HG02588 (cell line): ENCODE results near the gene CRK.
A peak's percentile ranks its signal among the peaks of the same experiment; 100 is the strongest.

ENCODE experiments used
- ATAC-seq: cut with Tn5 transposase; IDR thresholded peaks from one replicate; pipeline ENCODE4 v1.9.1; 2021; ENCODE audit warnings: mild to moderate bottlenecking, moderate library complexity; ENCODE audit not compliant: unreplicated experiment

Gene CRK

DNA sequence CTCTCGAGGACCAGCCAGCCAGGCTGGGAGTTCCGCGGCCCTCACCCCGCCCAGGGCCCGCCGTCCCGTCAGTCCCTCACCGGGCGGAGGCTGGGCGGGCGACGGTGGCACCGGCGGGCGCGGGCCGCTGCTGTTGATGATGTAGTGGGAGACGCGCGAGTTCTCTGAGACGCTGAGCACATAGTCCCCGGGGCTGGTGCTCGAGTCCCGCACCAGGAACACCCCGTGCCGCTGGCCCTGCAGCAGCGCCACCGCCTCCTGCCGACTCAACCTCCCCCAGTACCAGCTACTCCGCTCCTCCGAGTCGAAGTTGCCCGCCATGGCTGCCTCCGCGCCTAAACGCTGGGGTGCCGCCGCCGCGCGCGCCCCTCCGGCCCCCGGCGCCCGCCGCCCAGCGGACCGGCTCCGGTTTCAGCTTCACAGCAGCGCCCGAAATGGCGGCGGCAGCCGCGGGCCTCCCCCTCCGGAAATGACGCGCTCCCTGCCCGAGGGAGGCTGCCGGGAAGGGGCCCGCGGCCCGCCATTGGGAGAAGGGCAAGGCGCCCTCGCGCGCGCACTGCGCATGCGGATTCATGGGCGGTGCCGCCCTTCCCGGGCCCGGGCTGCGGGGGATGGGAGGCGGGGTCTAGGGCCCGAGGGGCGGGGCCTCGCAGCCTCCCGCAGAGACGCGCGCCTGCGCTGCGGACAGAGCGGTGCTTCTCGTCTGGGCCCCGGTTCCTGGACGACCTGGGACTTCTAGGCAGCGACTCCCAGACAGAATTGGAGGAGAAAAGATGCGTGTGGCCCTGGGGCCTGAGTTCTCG, at the start of gene CRK:
CRK (minus strand) TSS at position 436 of the 803 bp plus-strand sequence; CDS start at position 321, 115 bp downstream.
- ATAC-seq, result peak; percentile 76

DNA sequence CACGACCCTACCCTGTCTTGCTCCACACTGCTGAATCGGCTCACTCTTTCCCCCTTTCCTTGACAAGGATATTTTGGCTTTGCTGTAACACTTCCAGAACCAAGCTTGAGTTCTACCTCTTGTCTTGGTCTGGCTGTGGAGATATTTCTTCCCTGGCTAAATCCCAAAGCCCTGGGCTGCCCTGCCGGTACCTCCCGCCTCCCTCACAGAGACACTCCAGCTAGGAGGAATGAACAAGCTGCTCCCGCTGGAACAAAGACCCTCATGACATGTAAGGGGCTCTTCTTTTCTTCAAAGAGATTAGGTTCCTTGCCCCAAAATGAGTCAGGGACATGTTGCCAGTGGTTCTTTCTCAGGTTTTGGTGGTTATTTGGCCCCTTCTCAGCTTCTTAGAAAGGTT, 49.6 kb upstream of the CRK start:
- ATAC-seq, result no peak

DNA sequence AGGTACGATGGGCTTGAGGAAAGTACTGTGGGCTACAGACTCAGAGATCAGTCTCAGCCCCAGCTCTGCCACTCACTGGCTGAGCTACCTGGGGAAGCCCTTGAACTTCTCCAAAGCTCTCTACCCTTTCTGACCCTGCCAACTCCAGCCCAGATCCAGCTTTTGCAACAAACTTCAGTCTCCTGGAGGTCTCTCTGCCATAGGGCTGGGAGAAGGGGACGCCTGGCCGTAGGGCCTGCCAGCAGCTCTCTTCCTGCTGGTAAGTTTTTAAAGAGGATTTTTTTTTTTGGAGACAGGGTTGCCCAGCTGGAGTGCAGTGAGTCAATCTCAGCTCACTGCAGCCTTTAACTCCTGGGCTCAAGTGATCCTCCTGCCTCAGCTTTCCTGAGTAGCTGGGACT, 48.8 kb upstream of the CRK start:
- no peak for ATAC-seq

DNA sequence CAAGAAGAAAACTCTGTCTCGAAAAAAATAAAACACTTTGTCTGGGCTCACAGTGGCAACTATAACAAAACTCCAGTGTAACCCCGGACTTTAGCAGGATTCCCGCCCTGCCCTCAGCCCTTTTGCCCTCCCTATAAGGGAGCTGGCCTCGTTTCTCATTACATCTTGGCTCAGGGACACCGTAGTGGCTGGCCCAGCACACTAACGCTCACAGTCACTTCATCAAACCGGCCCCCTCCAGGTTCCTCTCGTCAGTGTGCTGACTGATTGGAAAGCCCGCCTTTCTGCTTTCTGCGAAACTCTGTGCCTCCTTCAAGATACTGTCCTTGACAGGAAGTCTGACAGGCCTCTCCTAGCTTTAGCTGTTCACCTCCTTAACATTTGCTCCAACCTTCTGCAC, 47.7 kb upstream of the CRK start:
- ATAC-seq, result no peak

DNA sequence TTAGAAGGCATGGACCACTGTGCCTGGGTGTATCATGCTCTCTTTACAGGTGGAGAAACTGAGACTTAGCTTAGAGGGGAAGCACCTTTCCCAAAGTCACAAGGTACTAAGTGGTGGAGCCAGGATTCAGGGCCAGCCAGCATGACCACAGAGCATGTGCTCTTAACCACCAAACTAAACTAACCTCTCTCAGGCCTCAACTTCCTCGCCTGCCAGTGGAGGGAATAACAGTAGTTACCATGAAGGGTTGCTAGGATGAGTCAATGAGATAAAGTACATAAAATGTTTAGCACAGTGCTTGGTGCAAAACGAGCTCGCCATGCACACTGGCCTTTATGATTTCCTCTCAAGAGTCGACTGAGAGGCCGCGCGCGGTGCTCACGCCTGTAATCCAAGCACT, 42.8 kb upstream of the CRK start:
- no peak for ATAC-seq

DNA sequence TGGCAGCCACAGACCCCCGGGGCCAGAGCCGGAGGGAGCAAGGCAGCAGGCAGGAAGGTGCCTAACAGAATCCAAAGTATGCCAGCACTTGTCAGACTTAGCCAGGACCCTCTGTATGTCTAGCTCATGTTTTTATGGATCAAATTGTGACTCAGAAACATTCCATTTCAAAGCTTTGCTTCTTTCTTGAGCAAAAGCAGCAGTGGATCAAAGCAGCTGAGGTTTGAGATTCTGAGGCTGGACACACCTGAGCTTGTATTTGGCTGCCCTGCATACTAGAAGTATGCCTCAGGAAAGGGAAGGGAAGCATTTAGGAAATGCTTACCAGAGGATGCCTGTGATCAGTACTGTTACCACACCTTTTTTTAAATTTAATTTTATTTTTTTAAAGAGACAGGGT, 42.2 kb upstream of the CRK start:
- ATAC-seq, result no peak

DNA sequence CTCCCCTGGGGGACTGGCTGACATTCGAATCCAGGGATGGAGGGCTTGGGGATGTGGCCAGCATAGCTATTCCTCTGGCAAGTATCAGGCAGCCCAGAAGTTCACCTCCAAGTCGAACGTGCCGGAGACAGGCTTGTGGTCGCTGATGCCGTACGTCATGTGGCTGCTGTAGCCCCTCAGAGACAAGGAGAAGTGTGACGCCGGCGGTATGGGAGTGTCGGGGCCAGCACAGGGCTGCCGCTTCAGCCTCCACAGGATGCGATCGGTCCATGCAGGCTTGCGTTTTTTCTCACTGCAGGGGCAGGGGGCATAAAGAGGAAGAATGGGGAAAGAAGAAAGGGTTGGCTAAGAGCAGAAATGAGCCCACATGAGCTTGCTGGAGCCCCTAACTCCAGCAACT, 41.8 kb upstream of the CRK start:
- no peak for ATAC-seq

DNA sequence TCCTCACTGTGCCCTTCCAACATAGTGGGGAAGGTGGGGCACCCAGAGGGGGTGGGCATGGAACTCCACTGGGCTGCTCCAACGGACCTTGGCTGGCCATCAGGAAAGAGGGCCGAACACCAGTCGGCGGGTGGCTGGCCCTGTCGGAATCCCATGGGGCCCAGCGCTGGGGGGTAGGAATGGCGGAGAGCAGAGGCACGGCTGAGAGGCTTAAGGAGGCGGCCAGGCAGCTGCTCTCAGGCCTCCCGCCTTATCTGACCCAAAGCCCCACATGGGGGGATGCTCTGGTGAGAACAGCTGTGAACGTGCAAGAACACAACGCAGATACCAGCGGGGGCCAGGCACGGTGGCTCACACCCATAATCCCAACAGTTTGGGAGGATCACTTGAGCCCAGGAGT, 40.8 kb upstream of the CRK start:
- no peak for ATAC-seq

DNA sequence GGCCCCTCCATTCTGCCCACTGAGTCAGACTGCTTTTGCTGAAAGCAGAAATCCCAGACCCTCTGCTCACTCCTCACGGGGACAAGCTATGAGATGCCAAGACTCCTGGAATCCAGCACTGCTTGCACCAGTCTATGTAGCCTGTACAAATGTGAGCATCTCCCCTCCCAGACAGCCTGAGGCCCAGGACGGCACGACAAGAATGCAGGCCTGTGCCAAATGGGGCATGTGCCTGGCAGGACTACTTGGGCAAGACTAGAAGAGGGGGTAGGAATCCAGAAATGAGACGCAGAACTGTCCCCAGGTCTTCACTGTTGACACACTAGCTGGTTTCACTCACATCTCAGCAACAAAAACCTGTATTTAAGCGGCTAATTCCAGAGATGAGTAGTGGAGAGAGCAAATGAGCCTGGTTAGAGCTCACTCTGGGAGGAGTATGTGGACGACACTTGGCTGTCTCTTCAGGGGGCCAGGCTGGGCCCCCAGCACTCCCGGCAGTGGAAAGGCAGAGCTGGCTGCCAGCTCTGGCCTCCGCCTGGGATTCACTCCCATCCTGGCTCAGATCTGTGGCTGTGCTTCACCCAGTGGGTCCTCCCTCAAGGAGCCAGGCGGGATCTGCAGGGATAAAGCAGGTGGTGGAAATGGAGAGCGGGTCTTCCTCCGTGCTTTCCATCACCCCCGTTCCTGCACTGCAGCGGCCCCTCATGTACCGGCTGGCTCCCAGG, 39.4 kb upstream of the CRK start:
- ATAC-seq, result no peak

DNA sequence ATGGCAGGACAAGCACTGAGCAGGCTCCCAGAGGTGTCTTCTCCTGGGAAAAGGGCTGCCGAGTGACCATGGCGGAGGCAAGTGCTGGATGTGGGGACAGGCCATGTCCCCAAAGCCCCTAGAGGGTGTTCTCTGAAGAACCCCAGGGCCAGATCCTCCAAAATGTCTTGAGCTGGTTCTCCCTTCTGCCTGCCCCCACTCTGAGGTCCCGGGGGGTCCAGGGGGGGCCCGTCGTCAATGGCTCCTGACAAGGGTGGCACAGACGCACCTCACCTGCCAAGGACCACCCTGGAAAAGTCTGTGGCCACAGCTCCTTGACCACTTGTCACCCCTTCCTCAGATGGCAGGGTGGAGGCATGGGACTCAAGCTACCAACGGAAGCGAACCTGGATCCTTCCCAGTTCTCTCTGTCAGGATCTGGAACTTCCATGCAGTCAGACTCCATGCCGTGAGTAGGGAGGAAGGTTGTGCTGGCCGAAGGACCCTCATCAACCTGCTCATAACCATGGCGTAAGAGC, 38.8 kb upstream of the CRK start:
- ATAC-seq, result no peak

DNA sequence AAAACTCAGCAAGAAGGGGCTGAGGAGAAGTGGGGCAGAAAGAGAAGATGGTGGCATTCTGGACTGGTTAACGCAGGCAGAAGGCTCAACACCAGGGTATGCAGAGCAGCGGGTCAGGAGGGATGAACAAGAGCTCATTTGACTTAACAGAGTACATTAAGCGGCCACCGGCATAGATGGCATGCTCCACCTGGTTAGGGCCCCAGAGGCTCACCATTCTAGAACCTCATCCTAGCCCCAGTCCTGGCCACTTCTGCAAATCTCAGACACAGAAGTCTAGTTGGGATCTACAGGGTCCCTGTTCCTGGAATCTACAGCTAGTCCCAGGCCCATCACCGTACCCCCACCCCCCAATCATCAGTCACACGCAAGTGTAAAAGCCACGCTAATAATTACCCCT, 38.2 kb upstream of the CRK start:
- no peak for ATAC-seq

DNA sequence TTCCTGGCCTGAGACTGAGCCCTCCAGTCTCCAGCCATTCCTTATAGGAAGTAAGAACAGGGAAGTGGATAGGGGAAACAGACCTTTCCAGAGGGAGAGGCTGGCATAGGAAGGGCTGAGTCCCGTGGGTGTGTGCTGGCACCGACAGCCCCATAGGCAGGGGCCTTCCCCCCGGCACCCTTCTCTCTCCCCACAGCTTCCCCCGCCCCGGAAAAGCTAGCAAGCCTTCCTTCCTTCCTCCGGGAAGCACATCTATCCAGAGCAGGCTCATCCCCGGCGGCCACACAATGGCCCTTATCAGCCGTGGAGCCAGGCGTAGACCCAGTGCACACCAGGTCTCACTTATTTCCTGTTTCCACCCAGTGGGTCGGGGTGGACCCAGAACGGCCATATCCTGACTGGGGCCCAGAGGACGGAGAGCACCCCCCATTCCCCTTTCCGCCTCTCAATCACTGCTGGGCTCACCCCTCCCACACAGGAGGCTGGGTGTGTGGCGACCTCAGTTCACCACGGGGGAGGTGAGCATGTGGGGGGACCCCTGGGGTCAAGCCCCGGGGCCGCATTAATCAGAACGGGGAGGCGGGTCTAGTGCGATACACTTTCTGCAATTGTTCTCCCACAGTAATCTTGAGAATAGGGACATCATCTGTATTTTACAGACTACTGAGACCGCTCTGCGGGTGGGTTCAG, 37.4 kb upstream of the CRK start:
- ATAC-seq, result no peak

DNA sequence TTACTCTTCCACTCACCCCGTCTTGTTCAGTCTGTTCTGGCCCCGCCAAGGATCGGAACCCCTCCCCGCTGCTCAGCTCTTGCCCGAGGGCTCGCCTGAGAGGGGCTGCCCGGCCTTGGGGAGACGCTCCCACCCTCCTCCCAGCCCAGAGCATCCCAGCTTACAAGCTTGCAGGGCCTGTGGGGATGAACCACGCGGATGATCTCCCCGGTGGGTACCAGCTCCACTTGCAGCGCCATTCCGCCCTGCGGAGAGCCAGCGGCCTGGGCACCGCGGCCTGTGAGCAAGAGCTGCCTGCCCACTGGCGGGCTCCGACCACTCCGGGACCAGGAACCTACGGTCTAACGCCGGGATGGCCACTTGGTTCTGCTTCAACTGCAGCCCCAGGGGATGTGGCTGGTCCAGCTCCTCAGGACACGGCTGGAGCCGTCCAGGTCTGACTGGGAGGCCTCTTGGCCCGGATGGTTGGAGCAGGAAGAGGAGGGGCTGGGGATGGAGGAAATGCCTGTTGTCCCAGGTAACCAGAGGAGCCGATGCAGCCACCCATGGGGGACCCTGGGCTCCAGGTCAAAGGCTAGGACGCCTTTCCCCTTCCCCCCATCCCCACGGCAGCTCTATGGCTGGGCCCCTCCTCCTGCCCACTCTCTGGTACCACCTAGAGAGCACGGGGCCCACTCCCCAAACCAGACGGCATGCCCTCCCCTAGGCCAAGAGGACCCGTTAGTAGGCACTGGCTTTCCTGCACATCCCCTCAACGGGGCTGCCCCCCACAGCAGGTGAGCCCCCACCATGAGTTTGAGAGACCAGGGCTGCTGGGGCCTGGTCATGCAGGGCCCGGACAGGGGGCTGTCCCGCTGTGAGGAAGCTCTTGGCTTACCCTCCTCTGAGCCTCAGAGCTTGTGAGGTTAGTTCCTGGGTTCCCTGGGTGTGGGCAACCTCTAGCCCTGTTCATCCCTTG, 36.5 kb upstream of the CRK start, which contains the start of gene MYO1C:
MYO1C (minus strand) TSS at position 438 of the 958 bp plus-strand sequence; CDS start at position 239, 199 bp downstream.
- ATAC-seq, result no peak

DNA sequence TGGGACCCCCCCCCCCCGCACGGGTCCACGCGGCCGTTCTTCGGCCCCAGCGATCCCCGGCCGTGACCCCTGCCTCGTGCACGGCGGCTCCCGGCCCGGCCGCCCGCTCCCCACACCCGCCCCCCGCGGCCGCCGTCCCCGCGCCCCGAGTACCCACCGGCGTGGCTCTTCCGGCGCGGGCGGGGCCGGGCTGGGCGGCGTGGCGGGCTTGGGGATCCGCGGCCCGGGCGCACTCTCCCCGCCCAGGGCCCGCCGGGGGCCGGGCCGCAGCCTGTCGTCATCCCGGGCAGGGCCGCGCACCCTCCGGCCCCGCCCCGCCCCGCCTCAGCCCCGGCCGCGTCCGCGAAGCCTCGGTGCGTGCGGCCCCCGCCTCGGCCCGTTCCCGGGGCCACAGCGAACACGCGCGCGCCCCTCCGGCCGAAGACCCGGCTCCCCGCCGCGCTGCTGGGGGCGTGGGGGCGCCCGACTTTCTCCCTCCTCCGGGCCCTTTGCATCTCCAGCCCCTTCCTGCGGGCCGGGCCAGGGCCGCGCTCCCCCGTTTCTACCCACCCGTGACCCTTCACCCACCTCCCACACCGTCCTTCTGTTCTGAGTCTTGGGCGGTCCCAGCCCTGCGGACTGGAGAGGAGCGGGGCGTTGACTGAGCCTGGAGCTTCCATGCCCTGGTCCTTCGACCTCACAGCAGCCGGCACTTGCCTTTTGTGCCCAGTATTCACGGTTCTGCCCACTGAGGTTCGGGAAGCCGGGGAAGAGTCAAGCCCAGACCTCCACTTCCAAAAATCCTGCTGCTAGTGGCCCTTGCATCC, 35.6 kb upstream of the CRK start:
- ATAC-seq, result peak; percentile 35

DNA sequence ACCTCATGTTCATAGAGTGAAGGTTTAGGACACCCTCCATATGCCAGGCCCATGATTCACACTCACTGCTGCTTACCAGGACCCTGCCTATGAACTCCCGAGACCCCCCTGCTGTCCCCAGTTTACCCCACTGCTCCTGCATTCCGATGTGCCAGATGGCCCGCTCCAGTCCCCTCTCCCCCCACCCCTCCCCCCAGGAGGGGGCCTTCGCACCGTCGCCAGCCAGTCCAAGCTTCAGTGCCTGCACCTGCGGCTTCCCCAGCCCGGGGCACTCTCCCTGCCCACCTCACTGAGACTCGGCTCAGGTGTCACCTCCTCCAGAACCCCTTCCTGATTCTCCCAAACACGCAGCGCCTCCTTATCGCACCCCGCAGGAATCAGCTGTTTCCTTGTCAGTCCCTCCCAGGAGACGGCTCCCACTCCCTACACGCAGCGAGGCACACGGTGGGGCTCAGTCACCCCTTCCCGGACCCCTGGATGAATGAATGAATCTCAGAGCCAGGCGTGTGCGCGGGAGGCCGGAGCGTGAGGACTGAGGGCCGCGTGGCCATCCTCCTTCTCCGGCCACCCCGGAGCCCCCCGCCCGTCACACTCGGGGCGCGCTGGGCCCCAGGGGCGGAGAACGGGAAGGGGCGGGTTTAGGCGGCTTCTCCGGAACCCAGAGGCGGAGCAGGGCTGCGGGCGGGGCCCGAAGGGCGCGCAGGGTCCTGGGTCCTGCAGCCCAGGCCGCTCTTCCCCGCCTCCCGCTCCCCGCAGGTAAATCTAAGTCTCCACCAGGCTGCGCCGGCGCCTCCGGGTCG, 34.8 kb upstream of the CRK start:
- ATAC-seq, result peak; percentile 39

DNA sequence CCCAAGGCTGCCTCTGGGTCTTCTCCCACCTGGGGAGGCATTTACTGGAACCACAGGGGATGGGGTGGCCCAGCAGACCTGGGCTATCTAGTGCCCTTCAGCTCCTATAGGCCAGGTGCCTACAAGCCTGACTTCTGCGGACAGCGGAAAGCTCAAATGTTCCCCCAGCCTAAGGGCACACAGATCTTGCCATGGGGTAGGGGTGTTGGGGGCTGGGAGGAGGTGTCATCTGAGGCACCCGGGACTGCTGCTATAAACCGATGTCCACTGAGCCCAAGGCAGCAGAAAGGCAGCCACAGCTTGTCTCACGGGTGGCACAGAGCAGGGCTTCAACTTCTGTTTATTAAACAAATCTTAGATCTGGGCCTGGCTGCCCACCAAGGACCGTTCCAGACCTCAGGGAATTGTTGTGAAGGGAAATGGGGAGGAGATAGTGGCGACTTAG, 32.8 kb upstream of the CRK start:
- no peak for ATAC-seq

DNA sequence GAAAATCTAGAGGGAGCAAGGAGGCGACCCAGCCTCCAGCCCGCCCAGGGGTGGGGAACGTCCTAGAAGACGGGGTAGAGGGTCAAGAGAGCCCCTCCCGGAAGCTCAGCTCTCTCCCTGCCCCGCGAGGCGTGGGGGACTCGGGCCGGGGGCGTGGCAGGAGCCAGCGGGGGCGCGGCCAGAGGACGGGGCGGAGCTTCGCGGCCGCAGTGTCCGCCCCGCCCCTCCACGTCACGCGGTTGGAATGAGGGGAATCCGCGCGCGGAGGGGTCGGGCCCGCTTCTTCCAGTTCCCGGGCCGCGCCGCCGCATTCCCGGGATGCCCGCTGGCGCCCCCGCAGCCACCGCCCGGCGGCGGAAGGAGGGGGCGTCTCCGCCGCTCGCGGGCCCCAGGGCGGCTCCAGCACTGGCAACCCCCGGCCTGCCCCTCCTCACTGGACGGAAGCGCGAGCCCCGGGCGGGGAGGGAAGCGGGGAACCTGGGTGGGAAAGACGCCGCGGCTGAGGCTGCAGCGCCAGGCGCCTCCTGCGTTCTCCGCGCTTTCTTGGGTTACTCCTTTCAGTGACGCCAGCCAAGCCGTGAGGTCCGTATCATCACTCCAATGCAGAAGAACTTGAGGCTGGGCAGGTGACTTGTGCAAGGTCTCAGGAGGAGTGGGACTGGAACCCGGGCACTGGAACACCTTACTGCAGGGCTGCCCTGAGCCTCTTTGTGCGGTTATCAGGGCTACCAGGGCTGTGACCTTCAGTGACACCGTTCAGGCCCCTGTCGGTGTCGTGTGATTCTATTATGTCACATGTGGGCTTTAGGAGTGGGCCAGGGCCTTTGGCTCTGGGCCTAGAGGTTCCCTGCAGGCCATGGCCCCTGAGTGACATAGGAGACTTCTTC, 32.1 kb upstream of the CRK start:
- peak; percentile 20 for ATAC-seq
